Measurements from ENCODE around the gene SLC22A7.

SLC22A7 gene

DNA sequence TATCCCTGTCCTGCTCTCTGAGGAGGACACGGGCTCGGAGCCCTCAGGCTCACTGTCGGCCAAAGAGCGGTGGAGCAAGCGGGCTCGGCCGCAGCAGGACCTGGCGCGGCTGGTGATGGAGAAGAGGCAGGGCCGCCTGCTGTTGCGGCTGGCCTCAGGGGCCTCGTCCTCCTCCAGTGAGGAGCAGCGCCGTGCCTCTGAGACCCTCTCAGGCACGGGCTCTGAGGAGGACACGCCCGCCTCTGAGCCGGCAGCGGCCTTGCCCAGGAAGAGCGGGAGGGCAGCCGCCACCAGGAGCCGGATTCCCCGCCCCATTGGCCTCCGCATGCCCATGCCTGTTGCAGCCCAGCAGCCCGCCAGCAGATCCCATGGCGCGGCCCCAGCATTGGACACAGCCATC is 14.2 kb upstream of the SLC22A7 start:
- no peak for DNase-seq

DNA sequence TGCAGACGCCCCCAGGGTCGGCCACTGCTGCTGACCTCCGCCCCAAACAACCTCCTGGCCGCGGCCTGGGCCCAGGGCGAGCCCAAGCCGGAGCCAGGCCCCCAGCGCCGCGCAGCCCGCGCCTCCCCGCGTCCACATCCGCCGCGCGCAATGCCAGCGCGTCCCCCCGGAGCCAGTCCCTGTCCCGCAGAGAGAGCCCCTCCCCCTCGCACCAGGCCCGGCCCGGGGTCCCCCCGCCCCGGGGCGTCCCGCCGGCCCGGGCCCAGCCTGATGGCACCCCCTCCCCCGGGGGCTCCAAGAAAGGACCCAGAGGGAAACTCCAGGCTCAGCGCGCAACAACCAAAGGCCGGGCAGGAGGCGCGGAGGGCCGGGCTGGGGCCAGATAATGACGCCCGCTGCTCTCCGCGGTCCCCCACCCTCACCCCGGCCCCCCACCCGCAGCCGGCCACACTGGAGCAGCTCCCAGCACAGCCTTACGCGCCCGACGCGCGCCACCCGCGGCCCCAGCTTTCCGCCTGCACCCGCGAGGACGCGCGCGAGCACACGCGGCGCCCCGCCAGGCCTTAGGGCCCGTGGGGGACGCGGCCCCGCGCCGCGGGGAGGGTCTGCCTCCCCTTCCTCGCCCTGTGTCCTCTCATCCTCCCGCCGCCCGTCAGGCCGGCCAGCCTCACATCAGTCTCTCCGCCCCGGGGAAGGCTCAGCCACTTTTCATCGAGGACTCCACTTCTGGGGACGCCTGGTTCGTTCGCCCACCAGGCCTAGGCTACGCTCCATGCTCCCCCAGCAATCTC is 12.9 kb upstream of the SLC22A7 start:
- DNase-seq = no peak

DNA sequence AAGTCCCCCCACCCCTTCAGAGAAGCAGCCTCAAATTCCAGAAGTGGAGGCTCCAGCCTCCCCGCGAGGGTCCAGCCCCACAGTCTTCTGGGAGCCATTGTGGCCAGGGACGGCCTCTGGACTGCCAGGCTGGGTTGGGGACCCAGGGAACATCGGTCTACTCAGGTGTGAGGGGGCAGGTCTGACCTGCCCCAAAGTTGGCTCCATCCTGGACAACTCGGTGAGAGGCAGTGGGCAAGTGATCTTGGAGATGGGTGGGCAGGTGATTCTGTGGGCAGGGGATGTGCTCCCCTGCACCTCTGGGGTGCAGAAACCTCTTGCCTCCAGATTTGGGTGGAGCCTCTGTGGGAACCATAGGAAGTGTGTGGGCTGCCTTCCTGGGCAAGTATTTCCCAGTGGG is 12.2 kb upstream of the SLC22A7 start:
- DNase-seq = no peak

DNA sequence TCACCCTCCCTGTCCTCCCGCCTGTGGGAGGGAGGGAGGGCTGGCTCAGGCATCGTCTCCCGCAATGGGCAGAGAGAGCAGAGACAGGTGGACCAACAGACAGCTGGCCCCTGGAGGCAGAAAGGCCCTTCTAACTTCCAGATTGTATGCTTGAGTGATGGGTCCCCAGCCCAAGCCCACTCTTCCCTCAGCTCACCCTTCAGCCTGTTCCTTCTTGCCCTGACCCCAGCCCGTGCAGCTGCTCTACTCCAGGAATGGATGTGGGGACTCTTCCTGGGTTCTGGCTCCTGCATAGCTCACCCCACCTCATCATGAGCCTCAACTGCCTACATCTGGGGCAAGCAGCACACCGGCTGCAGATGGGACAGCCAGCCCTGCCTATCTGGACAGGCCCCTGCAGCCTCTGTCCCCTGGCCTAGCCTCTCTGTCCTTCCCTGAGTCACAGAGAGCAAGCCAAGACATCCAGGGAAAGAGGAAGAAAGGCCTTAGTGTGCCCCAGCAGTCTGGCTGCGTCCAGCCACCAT is 11.5 kb upstream of the SLC22A7 start:
- DNase-seq = no peak

DNA sequence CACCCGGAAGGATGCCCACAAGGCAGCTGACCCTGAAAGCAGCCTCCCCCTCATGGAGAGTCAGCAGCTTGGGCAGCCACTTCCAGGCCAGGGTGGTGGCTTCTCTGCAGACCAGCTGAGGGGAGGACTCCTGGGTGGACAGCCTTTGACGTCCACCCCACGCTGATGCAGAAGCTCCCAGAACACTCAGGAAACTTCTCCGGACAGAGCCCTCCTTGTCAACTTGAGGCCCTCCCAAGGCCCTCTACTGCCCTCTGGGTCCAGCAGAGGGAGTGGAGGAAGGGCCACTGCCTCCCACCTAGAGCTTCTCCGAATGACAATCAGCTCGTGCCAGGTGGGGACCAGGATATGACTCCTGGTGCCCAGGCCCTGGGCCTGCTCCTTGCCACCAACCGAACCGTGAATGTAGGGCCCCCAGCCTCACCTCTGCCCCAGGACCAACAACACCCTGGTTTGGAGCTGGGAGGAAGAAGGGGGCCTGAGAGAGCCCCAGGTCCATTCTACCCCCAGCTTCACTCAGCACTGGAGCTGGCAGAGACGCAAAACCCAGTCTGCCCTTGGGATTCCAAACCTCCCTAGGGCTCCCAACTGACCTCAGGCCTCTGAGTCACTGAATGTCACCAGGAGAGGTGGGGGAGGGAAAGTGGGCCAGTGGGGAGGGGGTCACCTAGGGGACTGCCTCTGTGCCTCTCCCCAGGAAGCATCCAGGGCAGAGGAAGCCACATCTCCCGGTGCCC is 10.9 kb upstream of the SLC22A7 start:
- no peak for DNase-seq

DNA sequence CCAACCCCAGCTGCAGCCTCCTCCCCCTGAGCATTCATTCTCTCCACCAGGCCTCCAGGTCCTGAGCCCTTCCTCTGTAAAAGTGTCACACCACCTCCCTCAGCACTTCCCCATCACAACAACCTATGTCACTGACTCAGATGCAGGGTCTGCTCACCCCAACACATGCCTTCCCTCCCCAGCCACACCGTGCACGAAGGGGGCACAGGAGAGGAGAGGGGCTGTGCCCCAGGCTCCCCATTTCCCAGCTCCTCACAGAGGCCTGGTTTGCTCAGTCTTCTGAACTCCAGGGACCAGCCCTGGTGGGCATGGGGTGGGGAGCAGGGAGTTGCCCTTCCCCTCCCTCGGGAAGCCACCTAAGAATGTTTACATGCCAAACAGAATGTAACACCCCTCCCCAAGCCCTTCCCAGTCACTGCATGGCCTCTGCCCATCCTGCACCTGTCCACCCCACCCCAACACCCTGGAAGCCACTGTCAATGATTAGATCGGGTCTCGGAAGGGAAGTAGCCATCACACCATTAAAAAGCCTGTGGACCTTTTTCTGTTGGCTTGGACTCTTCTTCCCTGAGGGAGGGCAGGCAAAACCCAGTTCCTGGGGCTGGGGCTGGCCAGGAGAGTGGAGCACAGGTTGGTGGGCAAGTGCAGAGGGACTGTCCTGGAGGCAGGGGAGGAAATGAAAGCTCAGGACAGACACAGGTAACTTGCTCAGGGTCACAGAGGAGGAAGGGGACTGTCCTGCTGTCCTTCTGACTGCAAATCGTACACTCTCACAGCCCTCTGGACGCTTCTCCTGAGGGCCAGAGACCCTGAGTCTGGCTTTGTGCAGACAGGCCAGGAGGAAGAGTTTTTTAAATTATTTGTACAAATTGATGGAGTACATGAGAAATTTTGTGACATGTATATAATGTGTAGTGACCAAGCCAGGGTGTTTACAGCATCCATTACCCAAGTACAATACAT is 10.1 kb upstream of the SLC22A7 start:
- DNase-seq = no peak

DNA sequence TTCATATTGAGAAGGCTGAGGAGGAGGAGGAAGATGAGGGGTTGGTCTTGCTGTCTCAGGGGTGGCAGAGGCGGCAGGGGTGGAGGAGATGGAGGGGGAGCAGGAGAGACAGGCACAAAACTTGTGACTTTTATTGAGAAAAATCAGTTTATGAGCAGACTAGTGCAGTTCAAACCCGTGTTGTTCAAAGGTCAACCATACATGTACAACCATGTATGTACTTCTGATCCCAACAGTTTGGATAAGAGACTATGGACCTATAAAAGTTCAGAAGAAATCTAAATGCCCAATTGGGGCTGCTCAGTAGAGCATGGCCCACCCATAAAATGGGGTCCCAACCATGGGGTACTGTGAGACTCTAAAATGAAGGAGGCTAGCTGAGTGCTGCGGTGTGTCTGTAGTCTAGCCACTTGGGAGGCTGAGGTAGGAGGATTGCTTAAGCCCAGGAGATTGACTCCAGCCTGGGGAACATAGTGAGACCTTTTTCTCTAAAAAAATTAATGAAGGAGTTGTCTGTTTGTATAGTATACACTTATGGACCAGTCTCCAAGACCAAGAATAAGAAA is 7.6 kb upstream of the SLC22A7 start:
- no peak for DNase-seq

DNA sequence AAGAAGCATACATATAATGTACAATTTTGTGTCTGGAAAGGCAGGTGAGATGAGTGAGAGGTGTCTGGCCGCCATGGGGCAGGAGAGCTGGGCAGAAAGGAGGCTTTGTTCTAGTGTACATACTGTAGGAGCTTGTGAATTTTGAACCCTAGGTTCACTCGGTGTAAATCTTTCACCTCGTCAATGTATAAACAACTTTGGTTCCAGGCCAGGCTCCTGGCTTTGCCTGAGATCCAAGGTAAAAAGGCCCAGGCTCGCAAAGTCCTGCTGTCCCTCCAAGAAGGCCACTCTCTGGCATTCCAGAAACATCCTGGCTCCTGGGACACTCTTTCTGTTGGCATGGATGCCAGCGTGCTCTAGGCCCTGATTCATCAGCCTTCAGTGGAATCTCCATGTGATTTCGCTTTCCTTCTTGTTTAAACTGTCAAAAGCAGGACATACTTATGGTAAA is 7.1 kb upstream of the SLC22A7 start:
- no peak for DNase-seq

DNA sequence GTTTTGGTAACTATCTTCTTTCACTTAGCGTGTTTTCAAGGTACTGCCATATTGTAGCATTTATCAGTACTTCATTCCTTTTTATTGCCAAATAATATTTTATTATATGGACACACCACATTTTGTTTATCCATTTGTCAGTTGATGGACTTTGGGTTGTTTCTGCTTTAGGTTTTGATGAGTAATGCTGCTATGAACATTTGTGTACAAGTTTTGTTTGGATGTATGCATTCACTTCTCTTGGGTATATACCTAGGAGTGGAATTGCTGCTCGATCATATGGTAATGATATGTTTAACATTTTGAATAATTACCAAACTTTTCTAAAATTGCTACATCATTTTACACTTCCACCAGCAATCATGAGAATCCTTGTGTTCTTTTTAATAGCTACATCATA is 6.4 kb upstream of the SLC22A7 start:
- DNase-seq = no peak

DNA sequence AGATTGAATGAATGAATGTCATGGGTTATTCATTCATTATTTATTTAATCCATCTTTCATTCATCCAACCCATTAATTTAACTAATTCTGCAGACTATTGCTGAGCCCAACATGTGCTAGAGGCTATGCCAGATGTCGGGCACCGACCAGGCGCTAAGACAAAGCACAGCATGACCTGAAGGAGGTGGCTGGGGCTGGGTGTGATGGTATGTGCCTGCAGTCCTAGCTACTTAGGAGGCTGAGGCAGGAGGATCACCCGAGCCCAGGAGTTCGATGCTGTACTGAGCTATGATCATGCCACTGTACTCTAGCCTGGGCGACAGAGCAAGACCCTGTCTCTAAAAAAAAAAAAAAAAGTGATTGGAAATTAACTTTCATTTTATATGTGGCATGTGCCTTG is 5.7 kb upstream of the SLC22A7 start:
- DNase-seq = no peak

DNA sequence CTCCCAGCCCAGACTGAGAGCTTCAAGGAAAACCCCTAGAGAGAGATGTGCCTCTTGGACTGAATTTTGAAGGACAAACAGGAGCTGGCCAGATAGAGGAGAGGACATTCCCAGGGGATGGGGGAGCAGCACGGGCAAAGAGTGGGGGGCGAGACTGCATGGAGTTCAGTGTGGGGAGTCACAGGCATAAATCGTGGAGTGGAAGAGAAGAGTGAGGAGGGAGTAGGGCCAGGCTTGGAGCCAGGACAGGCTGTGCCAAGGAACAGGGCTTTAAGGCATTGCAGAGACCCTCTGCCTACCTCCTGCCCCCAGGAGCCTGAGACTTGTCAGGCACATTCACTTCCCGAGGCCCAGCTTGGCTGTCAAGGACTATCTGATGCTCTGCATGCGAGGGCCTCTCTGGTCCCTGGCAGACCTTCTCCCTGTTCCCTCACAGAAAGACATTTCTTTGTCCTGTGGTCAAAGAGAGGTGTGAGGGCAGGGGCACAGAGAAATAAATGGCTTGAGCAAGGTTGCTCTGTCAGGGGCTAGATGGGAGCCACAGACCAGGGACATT is 5.2 kb upstream of the SLC22A7 start:
- DNase-seq = no peak

DNA sequence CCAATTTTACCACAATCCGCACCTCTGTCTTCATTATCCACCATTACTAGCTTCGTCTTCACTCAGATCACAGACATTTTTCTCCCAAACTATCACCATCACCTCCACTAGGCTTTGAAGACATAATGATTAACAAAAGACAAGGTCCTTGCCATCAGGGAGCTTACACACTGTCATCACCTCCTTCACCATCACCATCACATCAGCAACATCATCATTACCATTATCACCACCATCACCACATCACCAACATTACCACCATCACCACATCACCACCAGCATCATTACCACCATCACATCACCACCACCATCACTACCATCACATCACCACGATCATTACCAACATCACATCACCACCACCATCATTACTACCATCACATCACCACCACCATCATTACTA is 4.4 kb upstream of the SLC22A7 start:
- no peak for DNase-seq

DNA sequence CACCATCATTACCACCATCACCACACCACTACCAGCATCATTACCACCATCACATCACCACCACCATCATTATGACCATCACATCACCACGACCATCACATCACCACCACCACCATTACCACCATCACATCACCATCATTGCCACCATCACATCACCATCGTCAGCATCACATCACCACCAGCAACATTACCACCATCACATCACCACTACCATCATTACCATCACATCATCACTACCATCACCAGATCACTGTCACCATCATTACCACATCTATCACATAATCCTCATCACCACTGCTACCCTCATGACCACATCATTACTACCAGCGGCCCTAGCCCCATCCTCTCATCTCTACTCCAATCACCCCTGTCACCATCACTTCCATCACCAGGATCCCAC is 3.5 kb upstream of the SLC22A7 start:
- DNase-seq = no peak

DNA sequence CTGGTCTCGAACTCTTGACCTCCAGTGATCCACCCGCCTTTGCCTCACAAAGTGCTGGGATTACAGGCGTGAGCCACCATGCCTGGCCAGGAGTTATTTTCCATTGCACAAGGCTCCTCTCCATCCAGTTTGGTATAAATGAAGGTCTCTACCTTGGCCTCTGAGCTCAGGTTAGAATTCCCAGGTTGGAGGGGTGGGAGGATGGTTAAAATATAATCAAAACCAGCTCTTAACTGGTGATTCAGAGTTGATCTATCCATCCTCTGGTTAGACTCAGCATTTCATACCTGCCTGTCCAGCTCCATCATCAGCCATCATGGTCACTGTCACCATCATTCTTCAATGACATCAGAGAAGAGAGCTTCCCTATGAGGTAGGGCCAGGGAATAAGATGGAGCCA is 2.6 kb upstream of the SLC22A7 start:
- no peak for DNase-seq

DNA sequence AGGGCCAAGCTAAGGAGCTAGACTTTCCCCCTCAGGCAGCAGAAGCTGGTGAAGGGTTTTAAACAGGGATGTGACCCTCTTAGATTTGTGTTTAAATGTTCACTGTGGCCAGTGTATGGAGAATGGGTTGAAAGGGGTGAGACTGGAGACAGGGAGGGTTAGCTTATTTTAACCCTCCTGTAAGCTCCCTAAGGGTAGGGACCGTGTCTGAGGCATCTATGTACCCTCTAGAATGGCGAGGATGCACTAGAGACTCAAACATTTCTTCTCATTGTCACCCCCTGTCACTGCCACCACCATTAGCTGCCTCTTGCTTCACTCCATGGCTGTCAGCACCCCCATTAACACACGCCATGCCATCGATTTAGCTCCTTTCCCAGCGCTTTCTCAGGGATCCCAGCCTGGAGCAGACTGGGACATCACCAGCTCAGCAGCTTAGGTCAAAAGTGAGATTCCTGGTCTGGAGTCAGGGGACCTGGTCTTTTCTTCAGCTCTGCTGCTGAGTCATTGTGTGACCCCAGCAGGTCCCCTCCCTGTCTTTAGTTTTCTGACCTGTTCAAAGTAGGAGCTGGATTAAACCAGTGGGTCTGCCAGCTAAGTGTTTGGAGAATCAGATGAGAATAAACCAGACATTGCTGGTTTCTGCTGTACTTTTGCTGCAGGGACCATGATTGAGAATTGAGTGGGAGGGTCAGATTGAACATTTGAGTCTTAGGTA is 1.1 kb upstream of the SLC22A7 start:
- no peak for DNase-seq

DNA sequence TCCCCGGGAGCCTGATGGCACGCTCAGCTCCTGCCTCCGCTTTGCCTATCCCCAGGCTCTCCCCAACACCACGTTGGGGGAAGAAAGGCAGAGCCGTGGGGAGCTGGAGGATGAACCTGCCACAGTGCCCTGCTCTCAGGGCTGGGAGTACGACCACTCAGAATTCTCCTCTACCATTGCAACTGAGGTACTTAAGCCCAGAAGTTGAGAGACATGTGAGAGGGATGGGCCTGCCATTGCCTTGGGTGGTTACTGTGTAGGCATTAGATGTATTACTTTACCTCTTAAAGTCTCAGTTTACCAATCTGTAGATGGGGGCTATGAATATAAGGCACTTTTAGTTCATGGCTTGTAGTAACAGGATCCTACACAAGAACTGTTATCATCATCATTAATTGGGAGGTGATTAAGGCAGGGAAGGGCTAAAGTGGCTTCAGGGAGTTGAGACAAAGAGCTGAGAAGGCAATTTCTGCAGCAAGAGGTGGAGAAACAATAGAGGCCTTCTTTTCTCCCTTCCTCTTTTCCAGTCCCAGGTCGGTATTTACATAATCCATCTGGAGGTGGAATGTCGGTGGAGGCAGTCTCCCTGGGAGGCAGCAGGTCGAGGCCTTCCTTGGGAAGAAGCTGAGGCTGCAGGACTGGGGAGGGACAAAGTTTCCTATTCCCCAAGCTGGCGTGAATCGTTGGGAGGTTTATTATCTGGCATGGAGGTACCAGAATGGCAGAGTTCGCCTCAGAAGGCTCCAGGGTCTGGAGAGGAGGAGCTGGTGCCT is 691 bp downstream of the SLC22A7 start:
- DNase-seq = no peak

DNA sequence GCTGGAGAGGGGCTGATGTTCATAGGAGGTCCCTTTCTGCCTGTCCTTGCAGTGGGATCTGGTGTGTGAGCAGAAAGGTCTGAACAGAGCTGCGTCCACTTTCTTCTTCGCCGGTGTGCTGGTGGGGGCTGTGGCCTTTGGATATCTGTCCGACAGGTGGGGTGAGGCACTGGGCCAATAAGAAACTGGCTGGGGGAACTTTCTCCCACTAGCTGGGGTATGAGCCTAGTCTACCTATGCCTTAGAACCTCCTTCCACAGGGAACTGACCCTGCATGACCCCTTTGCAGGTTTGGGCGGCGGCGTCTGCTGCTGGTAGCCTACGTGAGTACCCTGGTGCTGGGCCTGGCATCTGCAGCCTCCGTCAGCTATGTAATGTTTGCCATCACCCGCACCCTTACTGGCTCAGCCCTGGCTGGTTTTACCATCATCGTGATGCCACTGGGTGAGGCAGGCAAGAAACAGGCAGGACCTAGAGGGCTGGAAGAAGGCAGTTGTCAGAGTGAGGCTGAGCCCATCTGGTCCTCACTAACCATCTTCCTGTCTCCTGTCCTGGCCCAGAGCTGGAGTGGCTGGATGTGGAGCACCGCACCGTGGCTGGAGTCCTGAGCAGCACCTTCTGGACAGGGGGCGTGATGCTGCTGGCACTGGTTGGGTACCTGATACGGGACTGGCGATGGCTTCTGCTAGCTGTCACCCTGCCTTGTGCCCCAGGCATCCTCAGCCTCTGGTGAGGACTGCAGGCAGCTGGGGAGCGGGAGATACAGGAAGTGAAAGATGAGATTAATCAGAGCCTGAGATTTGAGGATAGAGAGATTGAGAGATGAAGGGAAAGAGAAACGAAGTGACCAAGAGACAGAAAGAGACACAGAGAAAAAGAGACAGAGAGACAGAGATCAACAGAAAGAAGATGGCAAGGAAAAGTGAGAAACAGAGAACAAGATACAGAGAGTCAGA is 1.6 kb downstream of the SLC22A7 start:
- DNase-seq = no peak

DNA sequence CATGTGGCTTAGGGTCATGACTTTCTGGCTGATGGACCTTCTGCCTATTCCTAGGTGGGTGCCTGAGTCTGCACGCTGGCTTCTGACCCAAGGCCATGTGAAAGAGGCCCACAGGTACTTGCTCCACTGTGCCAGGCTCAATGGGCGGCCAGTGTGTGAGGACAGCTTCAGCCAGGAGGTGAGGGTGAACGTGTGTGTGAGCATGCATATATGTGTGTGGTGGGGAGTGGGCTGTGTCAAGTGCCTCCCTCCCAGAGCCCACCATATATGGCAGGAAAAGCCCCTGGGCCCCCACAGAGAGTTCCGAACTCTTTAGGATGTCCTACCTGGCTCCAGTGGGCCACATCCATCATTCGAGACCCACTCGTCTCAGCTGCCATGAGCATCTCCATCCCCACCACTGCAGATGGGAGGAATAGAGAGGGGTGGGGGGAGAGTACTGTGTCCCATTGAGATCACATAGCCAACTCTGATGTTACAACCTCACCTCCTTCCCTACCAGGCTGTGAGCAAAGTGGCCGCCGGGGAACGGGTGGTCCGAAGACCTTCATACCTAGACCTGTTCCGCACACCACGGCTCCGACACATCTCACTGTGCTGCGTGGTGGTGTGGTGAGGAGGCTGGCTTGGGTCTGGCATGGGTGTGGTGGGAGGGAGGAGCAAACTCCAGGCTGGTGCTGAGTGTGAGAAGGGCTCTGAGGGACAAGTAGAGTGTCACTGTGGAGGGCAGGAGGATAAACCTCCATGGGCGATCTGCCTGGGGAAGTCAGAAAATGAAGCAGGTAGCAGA is 3.2 kb downstream of the SLC22A7 start:
- no peak for DNase-seq

DNA sequence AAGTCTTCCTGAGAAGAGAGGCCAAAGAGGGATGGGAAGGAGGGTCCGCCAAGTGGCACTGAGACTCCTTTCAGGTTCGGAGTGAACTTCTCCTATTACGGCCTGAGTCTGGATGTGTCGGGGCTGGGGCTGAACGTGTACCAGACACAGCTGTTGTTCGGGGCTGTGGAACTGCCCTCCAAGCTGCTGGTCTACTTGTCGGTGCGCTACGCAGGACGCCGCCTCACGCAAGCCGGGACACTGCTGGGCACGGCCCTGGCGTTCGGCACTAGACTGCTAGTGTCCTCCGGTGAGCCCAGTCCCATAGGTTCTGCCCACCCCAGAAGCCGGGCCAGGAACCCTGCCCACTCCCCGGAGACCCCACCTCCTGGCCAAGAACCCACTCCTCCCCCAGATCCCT is 4.1 kb downstream of the SLC22A7 start:
- no peak for DNase-seq
